Measurements from ENCODE around the gene ATP6AP2. TPM values are rescaled to one million over a fixed set of nuclear protein-coding genes. Genes with fewer than 3 reads are reported as not detected.

Gene ATP6AP2
- total RNA-seq, 1 experiment from 2014 or later = 72.7 TPM

- no peak overlapping the region for H3K27ac ChIP-seq (ENCODE audit: low read length)
- H3K4me1 ChIP-seq (ENCODE audit: control insufficient read depth, insufficient read depth, low read length) = no peaks in the 10 kb centered on the region
- no peak for TF ChIP-seq TCF7L2 (IDR thresholded peaks at IDR 0.05; ENCODE audit: low read depth, low read length)
- no peak for TF ChIP-seq POLR2AphosphoS5 (IDR thresholded peaks at IDR 0.05; ENCODE audit: low read depth, low read length)
- TF ChIP-seq CTCF (IDR thresholded peaks at IDR 0.05) = no peak
- TF ChIP-seq SIN3A (IDR thresholded peaks at IDR 0.05; ENCODE audit: borderline replicate concordance, insufficient read depth, low read depth, low read length) = no peak
- TF ChIP-seq, protein P1, sequence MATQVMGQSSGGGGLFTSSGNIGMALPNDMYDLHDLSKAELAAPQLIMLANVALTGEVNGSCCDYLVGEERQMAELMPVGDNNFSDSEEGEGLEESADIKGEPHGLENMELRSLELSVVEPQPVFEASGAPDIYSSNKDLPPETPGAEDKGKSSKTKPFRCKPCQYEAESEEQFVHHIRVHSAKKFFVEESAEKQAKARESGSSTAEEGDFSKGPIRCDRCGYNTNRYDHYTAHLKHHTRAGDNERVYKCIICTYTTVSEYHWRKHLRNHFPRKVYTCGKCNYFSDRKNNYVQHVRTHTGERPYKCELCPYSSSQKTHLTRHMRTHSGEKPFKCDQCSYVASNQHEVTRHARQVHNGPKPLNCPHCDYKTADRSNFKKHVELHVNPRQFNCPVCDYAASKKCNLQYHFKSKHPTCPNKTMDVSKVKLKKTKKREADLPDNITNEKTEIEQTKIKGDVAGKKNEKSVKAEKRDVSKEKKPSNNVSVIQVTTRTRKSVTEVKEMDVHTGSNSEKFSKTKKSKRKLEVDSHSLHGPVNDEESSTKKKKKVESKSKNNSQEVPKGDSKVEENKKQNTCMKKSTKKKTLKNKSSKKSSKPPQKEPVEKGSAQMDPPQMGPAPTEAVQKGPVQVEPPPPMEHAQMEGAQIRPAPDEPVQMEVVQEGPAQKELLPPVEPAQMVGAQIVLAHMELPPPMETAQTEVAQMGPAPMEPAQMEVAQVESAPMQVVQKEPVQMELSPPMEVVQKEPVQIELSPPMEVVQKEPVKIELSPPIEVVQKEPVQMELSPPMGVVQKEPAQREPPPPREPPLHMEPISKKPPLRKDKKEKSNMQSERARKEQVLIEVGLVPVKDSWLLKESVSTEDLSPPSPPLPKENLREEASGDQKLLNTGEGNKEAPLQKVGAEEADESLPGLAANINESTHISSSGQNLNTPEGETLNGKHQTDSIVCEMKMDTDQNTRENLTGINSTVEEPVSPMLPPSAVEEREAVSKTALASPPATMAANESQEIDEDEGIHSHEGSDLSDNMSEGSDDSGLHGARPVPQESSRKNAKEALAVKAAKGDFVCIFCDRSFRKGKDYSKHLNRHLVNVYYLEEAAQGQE (IDR thresholded peaks at IDR 0.05; ENCODE audit: insufficient read depth in 1 of 2, low read depth in 2 of 2, low read length in 1 of 2) = no peak
- ChIA-PET CTCF (no interaction called here), POLR2A (no interaction called here)
- peaks cover 2% of the 10 kb centered on the region; the same call in 1 of the 2 replicates for H3K36me3 ChIP-seq (ENCODE audit: control insufficient read depth, insufficient read depth, low read length)
- H3K9me3 ChIP-seq (ENCODE audit: control insufficient read depth, insufficient read depth, low read depth, low read length) = no peaks in the 10 kb centered on the region
- no peak for DNase-seq (ENCODE audit: low read depth, low spot score)
- BruUV-seq (replicated peaks) = no TSS peak
- intact Hi-C loops (cut with micrococcal nuclease; ENCODE audit: unreplicated experiment) = no loop called here
- no peak overlapping the region for H3K4me3 ChIP-seq (ENCODE audit: low read depth in 2 of 2, low read length in 2 of 2)
- H3K27me3 ChIP-seq (ENCODE audit: control insufficient read depth, insufficient read depth, low read length) = no peaks in the 10 kb centered on the region
- in situ Hi-C loops (cut with HindIII; ENCODE audit: low pct_unique_long_range_greater_than_20kb, low sequenced_read_pairs) = no loop called here
- no peak for ATAC-seq
These were observed 22.7 kb downstream of the ATP6AP2 start for GRCh38 chrX:40603446-40603845.

- POLR2A ChIA-PET = no interaction called here
- ATAC-seq = no peak
- in situ Hi-C loops (cut with HindIII; ENCODE audit: low pct_unique_long_range_greater_than_20kb, low sequenced_read_pairs) = no loop called here
These were observed 26.6 kb downstream of the ATP6AP2 start for GRCh38 chrX:40607381-40607780.

More at GRCh38 chrX:40607381-40607780, 26.6 kb downstream of the ATP6AP2 start:
- no peak for DNase-seq (ENCODE audit: low read depth, low spot score)
- Histone ChIP-seq H3K4me3 (ENCODE audit: low read depth in 2 of 2, low read length in 2 of 2) (no peak overlapping the region), H3K27ac (ENCODE audit: low read length) (no peak overlapping the region), H3K9me3 (ENCODE audit: control insufficient read depth, insufficient read depth, low read depth, low read length) (no peaks in the 10 kb centered on the region), H3K27me3 (ENCODE audit: control insufficient read depth, insufficient read depth, low read length) (no peaks in the 10 kb centered on the region), H3K36me3 (ENCODE audit: control insufficient read depth, insufficient read depth, low read length) (no peaks in the 10 kb centered on the region), H3K4me1 (ENCODE audit: control insufficient read depth, insufficient read depth, low read length) (no peaks in the 10 kb centered on the region)
- CTCF ChIA-PET = no interaction called here
- no TSS peak for BruUV-seq (replicated peaks)
- TF ChIP-seq TCF7L2 (IDR thresholded peaks at IDR 0.05; ENCODE audit: low read depth, low read length) (no peak), SIN3A (IDR thresholded peaks at IDR 0.05; ENCODE audit: borderline replicate concordance, insufficient read depth, low read depth, low read length) (no peak), POLR2AphosphoS5 (IDR thresholded peaks at IDR 0.05; ENCODE audit: low read depth, low read length) (no peak), CTCF (IDR thresholded peaks at IDR 0.05) (no peak)
- TF ChIP-seq, protein P1 (IDR thresholded peaks at IDR 0.05; ENCODE audit: insufficient read depth in 1 of 2, low read depth in 2 of 2, low read length in 1 of 2) = no peak
- intact Hi-C loops (cut with micrococcal nuclease; ENCODE audit: unreplicated experiment) = no loop called here
